Tibial artery (tissue), 4 donors: ENCODE data around the gene BANK1.

Experiments used
- DNase-seq, 2 donors: peaks; one replicate each; pipeline ENCODE4 v3.0.0-alpha.2; 2019
- H3K27ac ChIP-seq, 2 donors: fragments of 200-600 bp; sonication (generic) in 1 of 2; 1 replicate in 1 of 2; 2 replicates in 1 of 2; pipeline ENCODE4 v1.5.1; 2018 to 2019; ENCODE audit warnings: mild to moderate bottlenecking in 1 of 2
- H3K27me3 ChIP-seq, 2 donors: fragments of 200-600 bp; sonication (generic) in 1 of 2; one replicate each; pipeline versions ENCODE4 v1.5.1 to v1.6.0; 2016 to 2019
- H3K36me3 ChIP-seq, 3 donors: fragments of 200-600 bp; sonication (generic) in 2 of 3; one replicate each; pipeline ENCODE4 v1.5.1; 2016 to 2019; ENCODE audit warnings: mild to moderate bottlenecking in 2 of 3
- H3K4me1 ChIP-seq, 4 donors: fragments of 200-600 bp; sonication (generic) in 2 of 4; 1 replicate in 3 of 4; 2 replicates in 1 of 4; pipeline ENCODE4 v1.5.1; 2016 to 2019
- H3K4me3 ChIP-seq, 2 donors: fragments of 200-600 bp; sonication (generic) in 1 of 2; 1 replicate in 1 of 2; 2 replicates in 1 of 2; pipeline ENCODE4 v1.5.1; 2018 to 2019; ENCODE audit warnings: mild to moderate bottlenecking in 2 of 2
- H3K9me3 ChIP-seq, 3 donors: fragments of 200-600 bp; sonication (generic) in 1 of 3; one replicate each; pipeline ENCODE4 v1.5.1; 2016 to 2019
- intact Hi-C: fragments of 100-400 bp; cut with DNase I; formaldehyde crosslinking; loops from one replicate; pipeline ENCODE4 v1.15.0; 2023; ENCODE audit warnings: low total_unique reads
- TF ChIP-seq, protein P1 (sequence below), 2 experiments: fragments of 200-600 bp in 1 of 2; fragments of 450-650 bp in 1 of 2; IDR thresholded peaks; one replicate each; pipeline ENCODE4 v1.5.1; 2017 to 2019; ENCODE audit warnings: antibody characterized with exemption in 2 of 2, mild to moderate bottlenecking in 1 of 2, moderate library complexity in 1 of 2

The BANK1 gene

DNA sequence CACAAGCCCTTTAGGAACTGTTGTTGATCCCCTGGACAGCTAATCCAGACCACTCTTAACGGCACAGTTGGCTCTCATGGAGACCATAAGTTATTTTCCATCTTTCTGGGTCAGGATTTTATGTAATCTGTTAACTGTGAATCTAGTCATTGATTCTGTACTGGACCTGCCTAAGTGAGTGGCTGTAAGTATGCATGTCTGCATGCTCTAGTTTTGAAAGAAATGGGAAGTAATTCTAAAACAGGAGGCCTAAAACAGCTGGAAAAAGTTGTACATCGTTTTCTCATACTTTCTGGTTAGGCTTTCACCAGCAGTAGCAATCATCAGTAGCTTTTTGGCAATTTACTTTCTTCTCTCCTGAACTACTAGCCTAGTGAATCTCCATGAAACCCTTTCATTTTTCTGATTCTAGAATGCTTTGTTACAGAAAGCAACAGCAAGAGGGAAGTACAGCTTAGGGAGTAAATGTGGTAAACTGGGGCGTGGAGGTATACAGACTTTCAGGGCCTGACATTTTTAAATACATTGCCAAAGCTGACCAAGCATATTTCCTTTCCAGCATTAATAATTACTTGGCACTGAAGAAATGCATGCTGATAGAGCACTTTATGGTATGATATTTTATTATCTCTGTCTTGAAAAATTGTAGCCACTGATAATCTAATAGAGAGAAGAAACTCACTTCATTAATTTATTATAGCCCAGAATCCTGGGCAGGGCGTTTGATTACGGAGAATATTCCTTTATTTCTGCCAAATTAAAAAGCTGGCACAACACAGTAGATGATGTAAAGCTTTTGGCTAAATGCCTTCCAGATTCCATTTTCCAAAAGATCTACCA lies 202.7 kb downstream of the BANK1 start:
- H3K36me3 ChIP-seq, result no peaks in the 10 kb centered on the region
- no peaks in the 10 kb centered on the region for H3K27me3 ChIP-seq
- TF ChIP-seq, protein P1, sequence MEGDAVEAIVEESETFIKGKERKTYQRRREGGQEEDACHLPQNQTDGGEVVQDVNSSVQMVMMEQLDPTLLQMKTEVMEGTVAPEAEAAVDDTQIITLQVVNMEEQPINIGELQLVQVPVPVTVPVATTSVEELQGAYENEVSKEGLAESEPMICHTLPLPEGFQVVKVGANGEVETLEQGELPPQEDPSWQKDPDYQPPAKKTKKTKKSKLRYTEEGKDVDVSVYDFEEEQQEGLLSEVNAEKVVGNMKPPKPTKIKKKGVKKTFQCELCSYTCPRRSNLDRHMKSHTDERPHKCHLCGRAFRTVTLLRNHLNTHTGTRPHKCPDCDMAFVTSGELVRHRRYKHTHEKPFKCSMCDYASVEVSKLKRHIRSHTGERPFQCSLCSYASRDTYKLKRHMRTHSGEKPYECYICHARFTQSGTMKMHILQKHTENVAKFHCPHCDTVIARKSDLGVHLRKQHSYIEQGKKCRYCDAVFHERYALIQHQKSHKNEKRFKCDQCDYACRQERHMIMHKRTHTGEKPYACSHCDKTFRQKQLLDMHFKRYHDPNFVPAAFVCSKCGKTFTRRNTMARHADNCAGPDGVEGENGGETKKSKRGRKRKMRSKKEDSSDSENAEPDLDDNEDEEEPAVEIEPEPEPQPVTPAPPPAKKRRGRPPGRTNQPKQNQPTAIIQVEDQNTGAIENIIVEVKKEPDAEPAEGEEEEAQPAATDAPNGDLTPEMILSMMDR (IDR thresholded peaks at IDR 0.05), result no peak
- intact Hi-C loops, result no loop called here
- no peak overlapping the region for H3K4me3 ChIP-seq
- H3K4me1 ChIP-seq, result no peaks in the 10 kb centered on the region
- no peak for DNase-seq
- H3K9me3 ChIP-seq, result no peaks in the 10 kb centered on the region
- H3K27ac ChIP-seq, result no peak overlapping the region

DNA sequence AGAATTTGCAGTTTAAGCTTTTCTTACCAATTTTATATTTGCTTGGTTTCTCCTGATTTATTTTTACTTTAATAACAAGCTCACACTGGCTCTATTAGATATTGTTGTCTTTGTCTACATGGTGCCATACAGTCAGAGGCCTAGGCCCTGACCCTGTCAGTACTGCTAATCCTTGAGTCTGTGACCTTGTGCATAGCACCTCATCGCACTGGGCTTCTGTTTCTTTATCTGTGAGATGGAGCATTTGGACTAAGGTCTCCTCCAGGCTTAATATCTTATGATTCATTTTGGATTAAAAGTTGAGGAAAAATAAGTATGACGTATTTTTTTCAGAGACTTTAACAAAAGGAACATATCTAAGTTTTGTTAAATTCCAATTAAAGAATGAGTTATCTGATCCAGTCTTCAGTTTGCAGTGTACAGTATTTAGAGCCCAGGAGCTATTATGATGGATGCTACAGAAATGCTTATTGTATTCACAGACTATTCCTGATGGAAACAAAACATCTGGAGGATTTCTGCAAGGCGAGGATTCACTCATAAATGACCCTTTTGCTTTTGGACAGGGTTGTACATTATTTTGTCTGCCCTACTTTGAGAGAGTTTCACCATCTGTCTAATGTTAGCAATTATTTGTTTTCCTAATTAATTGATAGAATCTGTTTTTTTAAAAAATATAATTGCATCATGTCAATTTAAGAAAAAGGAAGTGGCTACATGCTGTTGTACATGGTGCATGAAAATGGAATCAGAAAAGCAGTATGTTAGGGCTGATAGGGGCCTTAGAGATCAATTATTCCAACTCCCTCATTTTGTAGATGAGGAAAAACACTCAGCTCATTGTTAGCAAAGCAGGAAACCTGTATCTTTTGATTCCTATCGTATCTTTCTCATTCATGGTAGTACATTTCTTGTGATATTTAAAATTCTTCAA lies 203.6 kb downstream of the BANK1 start:
- H3K27me3 ChIP-seq, result no peaks in the 10 kb centered on the region
- TF ChIP-seq, protein P1 (IDR thresholded peaks at IDR 0.05), result no peak
- no peaks in the 10 kb centered on the region for H3K4me1 ChIP-seq
- H3K4me3 ChIP-seq, result no peak overlapping the region
- H3K9me3 ChIP-seq, result no peaks in the 10 kb centered on the region
- no peak overlapping the region for H3K27ac ChIP-seq
- DNase-seq, result no peak
- H3K36me3 ChIP-seq, result no peaks in the 10 kb centered on the region
- intact Hi-C loops, result no loop called here

DNA sequence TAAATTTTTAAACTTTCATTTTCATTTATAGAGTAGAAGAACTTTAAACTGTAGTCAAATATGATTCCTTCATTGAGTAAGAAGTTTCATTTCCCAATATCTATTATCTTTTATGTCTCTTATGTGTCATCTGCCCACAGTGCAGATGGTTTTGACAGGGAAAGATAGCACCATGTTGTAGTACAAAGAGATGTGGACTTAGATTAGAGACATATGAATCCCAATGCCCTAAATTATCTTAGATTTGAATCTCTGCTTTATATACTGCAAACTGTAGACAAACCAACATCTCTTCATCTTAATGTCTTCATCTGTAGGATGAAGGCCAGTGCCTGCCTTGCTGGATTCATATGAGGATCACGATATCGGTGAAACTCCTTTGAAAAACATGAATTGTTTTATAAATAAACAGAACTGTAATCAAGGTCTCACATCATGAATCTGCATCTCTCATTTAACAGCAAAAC lies 217.5 kb downstream of the BANK1 start:
- Histone ChIP-seq H3K4me3 (no peak overlapping the region), H3K9me3 (no peaks in the 10 kb centered on the region), H3K4me1 (no peaks in the 10 kb centered on the region), H3K27me3 (no peaks in the 10 kb centered on the region), H3K27ac (no peak overlapping the region), H3K36me3 (no peaks in the 10 kb centered on the region)
- no peak for DNase-seq
- TF ChIP-seq, protein P1 (IDR thresholded peaks at IDR 0.05), result no peak
- intact Hi-C loops, result no loop called here

- Histone ChIP-seq H3K4me1 (no peaks in the 10 kb centered on the region), H3K4me3 (no peak overlapping the region), H3K27me3 (no peaks in the 10 kb centered on the region), H3K27ac (no peak overlapping the region), H3K36me3 (no peaks in the 10 kb centered on the region), H3K9me3 (no peaks in the 10 kb centered on the region)
- intact Hi-C loops, result no loop called here
- TF ChIP-seq, protein P1 (IDR thresholded peaks at IDR 0.05), result no peak
- no peak for DNase-seq
These were observed 218.2 kb downstream of the BANK1 start for GRCh38 chr4:102008711-102009110.

GRCh38 chr4:102022343-102022742 lies 231.8 kb downstream of the BANK1 start:
- Histone ChIP-seq H3K4me3 (no peak overlapping the region), H3K27ac (no peak overlapping the region), H3K4me1 (no peaks in the 10 kb centered on the region), H3K36me3 (no peaks in the 10 kb centered on the region), H3K9me3 (no peaks in the 10 kb centered on the region), H3K27me3 (no peaks in the 10 kb centered on the region)
- TF ChIP-seq, protein P1 (IDR thresholded peaks at IDR 0.05), result no peak
- DNase-seq, result no peak
- intact Hi-C loops, result no loop called here
